Measurements from ENCODE around the gene RPL21. TPM values are rescaled to one million over a fixed set of nuclear protein-coding genes. Genes with fewer than 3 reads are reported as not detected.

RPL21 gene
- polyA plus RNA-seq, 1 donor (not counting 4 experiments of a cell fraction or from before 2014, with no cell fraction given): 1,751 TPM

DNA sequence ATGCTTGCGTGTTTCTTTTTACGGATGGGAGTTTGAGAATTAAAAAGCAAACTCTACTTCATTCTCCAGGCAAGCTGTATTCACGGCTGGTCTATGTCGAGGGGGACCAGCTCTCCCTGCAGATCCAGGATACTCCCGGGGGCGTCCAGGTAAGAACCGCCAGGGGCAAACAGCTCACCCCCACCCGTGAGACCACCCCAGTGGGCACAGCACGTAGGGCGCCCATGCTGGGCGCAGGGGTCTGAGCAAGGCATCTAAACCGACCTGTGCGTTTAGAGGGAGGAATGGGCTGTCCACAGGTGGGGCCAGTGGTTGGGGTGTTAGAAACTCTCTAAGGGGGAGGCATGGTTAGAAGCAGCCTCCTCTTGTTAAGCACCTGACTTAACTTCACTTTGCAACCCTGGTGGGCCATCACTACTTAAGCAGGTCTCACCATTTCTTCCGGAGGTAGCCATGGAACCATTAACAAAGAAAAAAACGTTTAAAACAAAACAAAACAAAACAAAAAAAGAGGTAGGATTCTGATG lies 20.3 kb downstream of the RPL21 start:
- dilution Hi-C loops (cut with MboI; ENCODE audit: extremely low pct_ligation_motif_present, low sequenced_read_pairs): no loop called here
- Histone ChIP-seq H3K79me2 (ENCODE audit: control insufficient read depth, insufficient read depth, low read length) (no peaks in the 10 kb centered on the region), H3K36me3 (ENCODE audit: control insufficient read depth in 2 of 2, extremely low read depth in 1 of 2, insufficient read depth in 2 of 2, low read length in 2 of 2) (no peaks in the 10 kb centered on the region), H3K9me3 (ENCODE audit: control insufficient read depth, low read depth, low read length) (no peaks in the 10 kb centered on the region), H3K4me2 (ENCODE audit: control insufficient read depth, extremely low read depth, insufficient read depth, low read depth, low read length) (peak overlapping the region; percentile 99), H2AFZ (ENCODE audit: control insufficient read depth, low read length) (no peak overlapping the region), H3K27ac (ENCODE audit: control insufficient read depth, insufficient read depth, low read length) (no peak overlapping the region), H3K9ac (ENCODE audit: control insufficient read depth, extremely low read depth, insufficient read depth, low read length) (no peak overlapping the region), H3K4me1 (ENCODE audit: control insufficient read depth, extremely low read depth, insufficient read depth, low read length) (peaks cover 4% of the 10 kb centered on the region), H3K4me3 (ENCODE audit: control insufficient read depth in 2 of 3, extremely low read depth in 1 of 3, insufficient read depth in 2 of 3, low read depth in 1 of 3, low read length in 3 of 3) (peak overlapping the region; percentile 75 to 83 (median 76)), H3K9me1 (ENCODE audit: control insufficient read depth, extremely low read depth, insufficient read depth, low read length) (no peaks in the 10 kb centered on the region), H4K20me1 (ENCODE audit: control insufficient read depth, extremely low read depth, insufficient read depth, low read length) (no peaks in the 10 kb centered on the region), H3K27me3 (ENCODE audit: control insufficient read depth, extremely low read depth, insufficient read depth, low read length) (peaks cover 5% of the 10 kb centered on the region)
- DNase-seq (ENCODE audit: low read depth, low spot score): no peak
- FAIRE-seq: no peak
- TF ChIP-seq, protein P1, sequence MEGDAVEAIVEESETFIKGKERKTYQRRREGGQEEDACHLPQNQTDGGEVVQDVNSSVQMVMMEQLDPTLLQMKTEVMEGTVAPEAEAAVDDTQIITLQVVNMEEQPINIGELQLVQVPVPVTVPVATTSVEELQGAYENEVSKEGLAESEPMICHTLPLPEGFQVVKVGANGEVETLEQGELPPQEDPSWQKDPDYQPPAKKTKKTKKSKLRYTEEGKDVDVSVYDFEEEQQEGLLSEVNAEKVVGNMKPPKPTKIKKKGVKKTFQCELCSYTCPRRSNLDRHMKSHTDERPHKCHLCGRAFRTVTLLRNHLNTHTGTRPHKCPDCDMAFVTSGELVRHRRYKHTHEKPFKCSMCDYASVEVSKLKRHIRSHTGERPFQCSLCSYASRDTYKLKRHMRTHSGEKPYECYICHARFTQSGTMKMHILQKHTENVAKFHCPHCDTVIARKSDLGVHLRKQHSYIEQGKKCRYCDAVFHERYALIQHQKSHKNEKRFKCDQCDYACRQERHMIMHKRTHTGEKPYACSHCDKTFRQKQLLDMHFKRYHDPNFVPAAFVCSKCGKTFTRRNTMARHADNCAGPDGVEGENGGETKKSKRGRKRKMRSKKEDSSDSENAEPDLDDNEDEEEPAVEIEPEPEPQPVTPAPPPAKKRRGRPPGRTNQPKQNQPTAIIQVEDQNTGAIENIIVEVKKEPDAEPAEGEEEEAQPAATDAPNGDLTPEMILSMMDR (optimal IDR thresholded peaks at IDR 0.05 in 1 of 3, IDR thresholded peaks at IDR 0.05 in 1 of 3, conservative IDR thresholded peaks at IDR 0.05 in 1 of 3; ENCODE audit: extremely low read depth in 1 of 3, insufficient read depth in 2 of 3, low read length in 3 of 3): no peak
- no peak for TF ChIP-seq EZH2 (IDR thresholded peaks at IDR 0.05; ENCODE audit: low read length)

DNA sequence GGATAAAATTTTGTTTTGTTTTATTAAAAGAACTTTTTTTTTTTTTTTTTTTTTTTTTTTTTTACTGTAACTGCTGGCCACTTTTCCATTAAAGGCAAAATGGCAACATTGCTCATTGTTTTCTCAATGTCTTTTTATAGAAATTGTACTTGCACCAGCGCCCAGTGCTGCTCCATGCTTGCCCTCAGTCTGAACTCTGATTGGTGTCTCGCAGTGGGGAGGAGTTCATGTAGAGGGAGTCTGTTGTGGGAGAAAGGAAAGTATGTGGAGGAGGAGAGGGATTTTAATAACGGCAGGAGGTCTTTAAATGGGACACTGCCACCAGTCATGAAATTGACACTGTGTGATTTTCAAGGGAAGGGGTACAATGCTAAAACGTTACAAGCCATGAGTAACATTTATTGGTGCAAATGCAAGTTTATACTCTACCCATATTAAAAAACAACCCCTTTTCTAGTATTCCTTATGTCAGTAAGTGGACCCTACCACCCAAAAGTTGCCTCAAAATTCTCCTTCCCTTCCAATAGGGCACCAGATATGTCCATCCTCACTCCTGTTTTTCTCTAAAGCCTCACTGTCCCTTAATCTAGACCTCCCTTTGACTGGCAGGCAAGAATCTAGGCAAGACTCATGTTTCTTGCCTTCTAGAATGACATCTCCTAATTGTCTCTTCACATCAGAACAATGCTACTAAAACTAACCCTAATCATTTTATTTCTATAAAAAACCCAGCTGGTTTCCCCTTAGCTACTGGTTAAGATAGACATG lies 22.5 kb downstream of the RPL21 start:
- FAIRE-seq (no peak), DNase-seq (ENCODE audit: low read depth, low spot score) (no peak)
- TF ChIP-seq EZH2 (IDR thresholded peaks at IDR 0.05; ENCODE audit: low read length): no peak
- TF ChIP-seq, protein P1 (optimal IDR thresholded peaks at IDR 0.05 in 1 of 3, IDR thresholded peaks at IDR 0.05 in 1 of 3, conservative IDR thresholded peaks at IDR 0.05 in 1 of 3; ENCODE audit: extremely low read depth in 1 of 3, insufficient read depth in 2 of 3, low read length in 3 of 3): no peak
- no peaks in the 10 kb centered on the region for H4K20me1 ChIP-seq (ENCODE audit: control insufficient read depth, extremely low read depth, insufficient read depth, low read length)
- no peak overlapping the region for H3K9ac ChIP-seq (ENCODE audit: control insufficient read depth, extremely low read depth, insufficient read depth, low read length)
- no peaks in the 10 kb centered on the region for H3K9me3 ChIP-seq (ENCODE audit: control insufficient read depth, low read depth, low read length)
- H3K4me2 ChIP-seq (ENCODE audit: control insufficient read depth, extremely low read depth, insufficient read depth, low read depth, low read length): no peak overlapping the region
- H3K4me3 ChIP-seq (ENCODE audit: control insufficient read depth in 2 of 3, extremely low read depth in 1 of 3, insufficient read depth in 2 of 3, low read depth in 1 of 3, low read length in 3 of 3): no peak overlapping the region
- H3K9me1 ChIP-seq (ENCODE audit: control insufficient read depth, extremely low read depth, insufficient read depth, low read length): no peaks in the 10 kb centered on the region
- peaks cover 4% of the 10 kb centered on the region for H3K4me1 ChIP-seq (ENCODE audit: control insufficient read depth, extremely low read depth, insufficient read depth, low read length)
- H3K36me3 ChIP-seq (ENCODE audit: control insufficient read depth in 2 of 2, extremely low read depth in 1 of 2, insufficient read depth in 2 of 2, low read length in 2 of 2): no peaks in the 10 kb centered on the region
- no peak overlapping the region for H2AFZ ChIP-seq (ENCODE audit: control insufficient read depth, low read length)
- H3K27ac ChIP-seq (ENCODE audit: control insufficient read depth, insufficient read depth, low read length): no peak overlapping the region
- no peaks in the 10 kb centered on the region for H3K79me2 ChIP-seq (ENCODE audit: control insufficient read depth, insufficient read depth, low read length)
- H3K27me3 ChIP-seq (ENCODE audit: control insufficient read depth, extremely low read depth, insufficient read depth, low read length): peaks cover 5% of the 10 kb centered on the region
- dilution Hi-C loops (cut with MboI; ENCODE audit: extremely low pct_ligation_motif_present, low sequenced_read_pairs): no loop called here
